Breast epithelium (tissue), 3 donors: ENCODE results near the gene AURKAIP1.

Experiments
- POLR2A ChIP-seq: fragments of 450-650 bp; IDR thresholded peaks from one replicate; pipeline ENCODE4 v1.6.1; 2016; ENCODE audit warnings: antibody characterized with exemption, mild to moderate bottlenecking, moderate library complexity
- TF ChIP-seq, protein P1 (sequence below), 3 donors: fragments of 450-650 bp; IDR thresholded peaks; one replicate each; pipeline ENCODE4 v1.5.1; 2016 to 2017; ENCODE audit warnings: antibody characterized with exemption in 3 of 3, mild to moderate bottlenecking in 3 of 3, moderate library complexity in 3 of 3

DNA sequence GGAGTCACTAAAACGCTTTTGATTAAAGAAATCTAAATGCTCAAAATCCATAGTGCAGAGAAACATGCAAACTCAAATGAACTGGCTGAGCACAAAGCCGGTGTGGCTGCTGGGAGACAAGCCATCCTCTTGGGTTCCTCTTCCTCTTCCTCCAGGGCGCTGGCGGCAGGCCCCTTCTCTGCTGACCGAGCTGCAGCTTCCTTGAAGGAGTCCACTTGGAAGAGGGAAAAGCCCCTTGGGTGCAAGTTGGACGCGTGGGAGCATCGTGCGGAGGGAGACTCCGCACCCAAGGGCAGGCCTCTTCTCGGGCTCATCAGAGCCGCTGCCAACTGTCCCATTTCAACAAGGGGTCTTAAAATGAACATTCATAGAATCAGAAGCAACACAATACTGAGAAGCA is 16.2 kb upstream of the AURKAIP1 start:
- TF ChIP-seq, protein P1, sequence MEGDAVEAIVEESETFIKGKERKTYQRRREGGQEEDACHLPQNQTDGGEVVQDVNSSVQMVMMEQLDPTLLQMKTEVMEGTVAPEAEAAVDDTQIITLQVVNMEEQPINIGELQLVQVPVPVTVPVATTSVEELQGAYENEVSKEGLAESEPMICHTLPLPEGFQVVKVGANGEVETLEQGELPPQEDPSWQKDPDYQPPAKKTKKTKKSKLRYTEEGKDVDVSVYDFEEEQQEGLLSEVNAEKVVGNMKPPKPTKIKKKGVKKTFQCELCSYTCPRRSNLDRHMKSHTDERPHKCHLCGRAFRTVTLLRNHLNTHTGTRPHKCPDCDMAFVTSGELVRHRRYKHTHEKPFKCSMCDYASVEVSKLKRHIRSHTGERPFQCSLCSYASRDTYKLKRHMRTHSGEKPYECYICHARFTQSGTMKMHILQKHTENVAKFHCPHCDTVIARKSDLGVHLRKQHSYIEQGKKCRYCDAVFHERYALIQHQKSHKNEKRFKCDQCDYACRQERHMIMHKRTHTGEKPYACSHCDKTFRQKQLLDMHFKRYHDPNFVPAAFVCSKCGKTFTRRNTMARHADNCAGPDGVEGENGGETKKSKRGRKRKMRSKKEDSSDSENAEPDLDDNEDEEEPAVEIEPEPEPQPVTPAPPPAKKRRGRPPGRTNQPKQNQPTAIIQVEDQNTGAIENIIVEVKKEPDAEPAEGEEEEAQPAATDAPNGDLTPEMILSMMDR (IDR thresholded peaks at IDR 0.05) = no peak
- TF ChIP-seq POLR2A = no peak
